Ovary (tissue), 9 donors: ENCODE data around the gene MTSS2. TPM values are rescaled to one million over a fixed set of nuclear protein-coding genes. Genes with fewer than 3 reads are reported as not detected.
A peak's percentile ranks its signal among the peaks of the same experiment; 100 is the strongest.

Source experiments
- DNase-seq, 5 donors: peaks; one replicate each; pipeline ENCODE4 v3.0.0-alpha.2; 2019 to 2020
- H3K27ac ChIP-seq, 2 donors: fragments of 200-600 bp; one replicate each; pipeline versions ENCODE4 v1.5.1 to v1.8.0; 2019 to 2022
- H3K27me3 ChIP-seq: fragments of 200-600 bp; one replicate; pipeline ENCODE4 v1.8.0; 2022
- H3K36me3 ChIP-seq: fragments of 200-600 bp; sonication (generic); one replicate; pipeline ENCODE4 v1.5.1; 2019
- H3K4me1 ChIP-seq: one replicate; pipeline ENCODE4 v1.8.1; 2013; ENCODE audit warnings: mild to moderate bottlenecking, moderate library complexity; ENCODE audit not compliant: insufficient read depth
- H3K4me3 ChIP-seq: fragments of 200-600 bp; sonication (generic); one replicate; pipeline ENCODE4 v1.5.1; 2017
- H3K9me3 ChIP-seq, 2 donors: fragments of 200-600 bp in 1 of 2; sonication (generic) in 1 of 2; one replicate each; pipeline versions ENCODE4 v1.5.1 to v1.8.1; 2013 to 2019; ENCODE audit warnings: mild to moderate bottlenecking in 1 of 2, moderate library complexity in 1 of 2
- EP300 ChIP-seq: sonication (generic); formaldehyde crosslinking; IDR thresholded peaks from one replicate; pipeline ENCODE4 v1.6.1; 2017; ENCODE audit warnings: antibody characterized with exemption
- POLR2A ChIP-seq: fragments of 450-650 bp; IDR thresholded peaks from one replicate; pipeline ENCODE4 v1.6.1; 2017; ENCODE audit warnings: antibody characterized with exemption, mild to moderate bottlenecking, moderate library complexity
- WGBS, 3 donors: extraction: QIAGEN DNeasy Blood & Tissue Kit in 1 of 3; methylation state at CpG; one replicate each; pipeline versions ENCODE4 v1.1.5 to v1.1.7; 2013 to 2017; 5-methylcytosine and 5-hydroxymethylcytosine counted together
- intact Hi-C, 4 donors: fragments of 100-400 bp; cut with DNase I; formaldehyde crosslinking; loops; one replicate each; pipeline versions ENCODE4 v1.11.0 to v1.15.1; 2022 to 2023
- polyA plus RNA-seq, 2 donors: library from polyadenylated mRNA; stranded (reverse); fragments of 200-250 nt in 1 of 2; fragments of 350-450 nt in 1 of 2; fragmentation: Illumina TruSeq in 1 of 2; extraction: RNeasy Lipid Tissue Mini Kit (QIAGEN cat#74804) in 1 of 2; gene quantifications; one replicate each; pipeline ENCODE4 v1.2.3, GENCODE V29; 2013 to 2014
- total RNA-seq, 7 donors: library from RNA; depleted of rRNA in 2 of 7; stranded (reverse); fragments of >200 nt in 2 of 7; fragmentation: NEBNext Ultra II Directional in 3 of 7; extraction: Animal tissue kit (Norgen Biotek cat#: 25700) in 3 of 7; gene quantifications; one replicate each; pipeline versions ENCODE4 v1.1.0 to v1.2.4, GENCODE V29; 2016 to 2023
- TF ChIP-seq, protein P1 (sequence below), 3 donors: fragments of 450-650 bp in 2 of 3; fragments of 200-600 bp in 1 of 3; IDR thresholded peaks; one replicate each; pipeline versions ENCODE4 v1.5.1 to v1.8.0; 2016 to 2022; ENCODE audit warnings: antibody characterized with exemption in 3 of 3, mild to moderate bottlenecking in 1 of 3
- donor health status: DM: no; HTN: no; CAD: no; lungs with moderate emphysema.
- donor health status: DM: no; HTN: no; CAD: no.
- donor health status: Bipolar disorder and iron deficiency.
- donor health status: DM: yes; HTN: yes; CAD: no.
- donor health status: DM: no; HTN: no; CAD: no.
- donor health status: DM: yes; HTN: yes; CAD: no.

The MTSS2 gene
- total and polyA plus RNA-seq, 9 donors: 8.4 to 93.5 (median 40.2) TPM

DNA sequence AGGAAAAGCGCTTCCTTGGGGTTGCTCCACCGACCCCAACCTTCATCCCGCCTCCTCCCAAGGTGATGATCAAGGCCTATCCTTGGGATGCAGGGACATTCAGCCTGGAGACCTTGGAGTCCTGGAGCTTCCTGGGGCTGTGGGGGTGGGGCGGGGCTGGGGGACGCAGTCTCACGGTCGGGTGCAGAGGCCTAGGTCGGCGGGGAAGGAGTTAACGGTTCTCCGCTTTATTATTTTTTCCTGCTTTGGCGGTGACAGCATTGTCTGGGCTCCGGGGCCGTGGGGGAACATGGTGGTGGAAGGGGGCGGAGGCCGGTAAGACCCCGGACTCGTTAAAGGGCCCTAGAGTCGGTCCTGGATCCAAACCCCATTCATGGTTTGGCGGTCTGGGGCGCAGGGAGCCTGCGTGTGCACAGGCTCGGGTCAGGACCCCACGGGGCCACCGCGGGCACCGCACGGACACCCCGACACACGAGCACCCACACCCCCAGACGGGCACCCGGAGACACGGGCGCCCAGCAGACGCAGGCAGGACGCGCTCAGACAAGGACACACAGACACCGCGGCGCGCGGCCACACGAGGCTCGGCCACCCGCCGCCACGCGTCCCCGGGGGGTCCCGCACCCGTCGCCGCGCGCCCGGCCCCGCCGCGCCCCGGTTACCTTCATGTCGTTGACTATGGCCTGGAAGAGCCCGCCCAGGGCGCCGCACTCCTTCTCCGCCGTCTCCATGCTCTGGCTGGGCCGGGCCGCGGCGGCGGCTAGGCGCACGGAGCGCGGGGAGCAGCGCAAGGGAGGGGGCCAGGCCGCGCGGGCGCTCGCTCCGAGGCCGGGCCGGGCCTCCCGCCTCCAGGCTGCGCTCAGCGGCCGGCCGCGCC, 554 bp downstream of the MTSS2 start:
- TF ChIP-seq, protein P1, sequence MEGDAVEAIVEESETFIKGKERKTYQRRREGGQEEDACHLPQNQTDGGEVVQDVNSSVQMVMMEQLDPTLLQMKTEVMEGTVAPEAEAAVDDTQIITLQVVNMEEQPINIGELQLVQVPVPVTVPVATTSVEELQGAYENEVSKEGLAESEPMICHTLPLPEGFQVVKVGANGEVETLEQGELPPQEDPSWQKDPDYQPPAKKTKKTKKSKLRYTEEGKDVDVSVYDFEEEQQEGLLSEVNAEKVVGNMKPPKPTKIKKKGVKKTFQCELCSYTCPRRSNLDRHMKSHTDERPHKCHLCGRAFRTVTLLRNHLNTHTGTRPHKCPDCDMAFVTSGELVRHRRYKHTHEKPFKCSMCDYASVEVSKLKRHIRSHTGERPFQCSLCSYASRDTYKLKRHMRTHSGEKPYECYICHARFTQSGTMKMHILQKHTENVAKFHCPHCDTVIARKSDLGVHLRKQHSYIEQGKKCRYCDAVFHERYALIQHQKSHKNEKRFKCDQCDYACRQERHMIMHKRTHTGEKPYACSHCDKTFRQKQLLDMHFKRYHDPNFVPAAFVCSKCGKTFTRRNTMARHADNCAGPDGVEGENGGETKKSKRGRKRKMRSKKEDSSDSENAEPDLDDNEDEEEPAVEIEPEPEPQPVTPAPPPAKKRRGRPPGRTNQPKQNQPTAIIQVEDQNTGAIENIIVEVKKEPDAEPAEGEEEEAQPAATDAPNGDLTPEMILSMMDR (IDR thresholded peaks at IDR 0.05): no peak
- TF ChIP-seq EP300 (no peak), POLR2A (no peak)
- DNase-seq: peak in 3 of 5 donors; percentile 61 to 70 (median 67)
- no peaks in the 10 kb centered on the region for H3K9me3 ChIP-seq
- H3K27ac ChIP-seq: peak overlapping the region; percentile 66 to 75
- H3K27me3 ChIP-seq: no peaks in the 10 kb centered on the region
- peak overlapping the region; percentile 83 for H3K4me3 ChIP-seq
- H3K4me1 ChIP-seq: peaks cover 57% of the 10 kb centered on the region
- WGBS, 3 donors: 0 to 2% (median 1%) methylated on average over 27 to 88 of the region's 90 CpGs
- intact Hi-C loops: loop anchor here in 1 of 4 donors (2.0 to 10.0 kb wide), 2 partner anchors 64 to 670 kb away; partner anchors contain the start of gene CALB2
- H3K36me3 ChIP-seq: no peaks in the 10 kb centered on the region

DNA sequence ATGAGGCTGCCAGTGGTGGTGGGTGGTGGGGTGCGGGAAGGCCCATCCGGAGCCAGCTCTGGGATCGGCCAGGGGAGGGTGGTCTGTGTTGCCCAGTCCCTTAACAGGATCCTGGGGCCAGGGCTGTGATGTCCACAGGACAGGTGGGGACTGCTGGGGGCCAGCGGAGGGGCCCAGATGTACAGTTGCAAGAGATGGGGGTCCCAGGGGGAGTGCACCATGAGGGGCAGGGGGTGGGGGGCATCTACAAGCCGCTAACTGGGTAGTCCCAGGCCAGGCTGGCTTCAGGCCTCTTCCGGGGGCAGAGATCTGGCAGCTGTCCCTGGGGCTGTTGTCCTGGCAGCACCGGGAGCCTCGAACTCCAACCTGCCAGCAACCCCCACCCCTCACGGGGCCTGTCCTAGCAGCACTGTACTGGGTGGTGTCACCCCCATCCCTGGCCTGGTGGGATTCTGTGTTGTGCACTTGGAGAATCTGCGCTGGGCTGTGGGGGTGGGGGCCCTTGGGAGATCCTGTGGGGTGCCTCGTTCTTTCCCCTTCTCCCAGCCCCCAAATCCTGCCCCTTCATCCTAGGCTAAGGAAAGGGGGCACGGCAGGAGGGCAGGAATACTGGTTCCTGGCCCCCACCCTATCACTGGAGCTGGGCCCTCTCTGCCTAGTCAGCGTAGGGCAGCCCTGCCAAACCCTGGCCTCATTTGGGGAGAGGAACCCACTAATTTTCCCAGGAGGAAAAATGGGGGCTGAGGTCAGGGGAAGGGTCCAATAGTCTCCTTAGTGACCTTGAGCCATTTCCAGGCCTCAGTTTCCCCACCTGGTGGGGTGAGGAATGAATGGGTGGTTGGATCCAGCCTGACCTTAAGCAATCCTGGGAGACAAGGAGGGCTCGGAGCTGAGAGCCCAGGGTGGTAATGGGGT, 1.4 kb downstream of the MTSS2 start:
- Histone ChIP-seq H3K4me3 (peak overlapping the region; percentile 83), H3K4me1 (peaks cover 53% of the 10 kb centered on the region), H3K36me3 (no peaks in the 10 kb centered on the region), H3K27ac (peak overlapping the region; percentile 27 to 36), H3K9me3 (no peaks in the 10 kb centered on the region), H3K27me3 (no peaks in the 10 kb centered on the region)
- intact Hi-C loops: loop anchor here in 2 of 4 donors (2.0 to 10.0 kb wide), 3 partner anchors 64 to 670 kb away; partner anchors contain the start of gene CALB2 (in 1 of the 2)
- no peak for TF ChIP-seq POLR2A
- TF ChIP-seq EP300: no peak
- TF ChIP-seq, protein P1 (IDR thresholded peaks at IDR 0.05): no peak
- peak in 3 of 5 donors; percentile 58 to 64 (median 59) for DNase-seq
- WGBS, 3 donors: 11 to 20% (median 12%) methylated on average over 13 to 14 of the region's 14 CpGs

DNA sequence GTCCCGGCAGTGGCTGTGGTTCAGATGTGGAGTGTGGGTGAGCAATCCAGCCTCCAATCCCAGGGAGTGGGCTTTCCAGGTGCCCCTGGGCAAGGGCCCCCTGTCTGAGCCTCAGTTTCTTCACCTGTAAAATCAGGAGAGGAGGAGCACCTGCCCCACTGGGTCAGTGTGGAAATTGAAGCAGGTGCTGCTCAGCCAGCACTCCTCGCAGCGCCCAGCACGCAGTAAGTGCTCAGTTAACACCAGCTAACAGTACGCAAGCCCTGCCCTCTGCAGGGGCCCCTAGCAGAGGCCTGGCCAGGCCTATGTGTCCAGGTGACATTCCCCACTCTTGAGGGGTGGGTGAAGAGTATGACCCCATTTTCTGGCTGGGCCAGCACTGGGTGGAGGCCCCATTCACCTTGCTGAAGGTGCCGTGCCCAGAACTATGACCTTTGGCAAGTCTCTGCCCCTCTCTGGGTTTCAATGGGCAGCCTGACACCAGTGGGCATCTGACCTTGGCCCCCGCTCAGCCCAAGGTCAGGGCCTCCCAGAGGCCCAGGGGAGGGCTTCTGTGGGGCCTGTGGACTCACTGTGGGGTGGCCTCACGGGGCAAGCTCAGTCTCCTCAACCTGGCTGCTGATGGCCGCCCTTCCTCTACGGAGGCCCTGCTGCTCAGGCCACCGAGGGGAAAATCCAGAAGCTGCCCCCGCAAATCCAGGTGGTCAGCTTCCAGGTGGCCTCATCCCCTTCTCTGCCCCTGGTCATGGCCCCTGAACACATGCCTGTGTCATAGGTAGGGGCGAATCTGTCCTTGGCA, 2.5 kb downstream of the MTSS2 start:
- TF ChIP-seq, protein P1 (IDR thresholded peaks at IDR 0.05): no peak
- intact Hi-C loops: loop anchor here in 2 of 4 donors (5.0 to 10.0 kb wide), 2 partner anchors 79 to 671 kb away; partner anchors contain the start of gene CALB2 (in 1 of the 2)
- 51 to 65% (median 62%) methylated on average over 11 to 13 of the region's 13 CpGs for WGBS, 3 donors
- DNase-seq: peak in 3 of 5 donors; percentile 34 to 42 (median 39)
- H3K9me3 ChIP-seq: no peaks in the 10 kb centered on the region
- H3K36me3 ChIP-seq: no peaks in the 10 kb centered on the region
- no peak overlapping the region for H3K4me3 ChIP-seq
- peaks cover 43% of the 10 kb centered on the region for H3K4me1 ChIP-seq
- H3K27me3 ChIP-seq: no peaks in the 10 kb centered on the region
- peak overlapping the region in 1 of 2 donors; percentile 56 for H3K27ac ChIP-seq
